DND-41 (cell line): Measurements from ENCODE around the gene EDA.

Experiments used
- CTCF ChIP-seq: IDR thresholded peaks from 2 replicates; pipeline ENCODE4 v1.5.1; 2012; ENCODE audit warnings: borderline replicate concordance, low read length, moderate library complexity, mild to moderate bottlenecking; ENCODE audit not compliant: poor library complexity, severe bottlenecking; ENCODE audit errors: extremely low read depth
- EZH2 ChIP-seq: IDR thresholded peaks from 3 replicates; pipeline ENCODE4 v1.6.1; 2012; ENCODE audit warnings: borderline replicate concordance, low read depth, mild to moderate bottlenecking, moderate library complexity, low read length, inconsistent platforms; ENCODE audit not compliant: severe bottlenecking

- TF ChIP-seq CTCF (no peak), EZH2 (no peak)
These were observed 343.8 kb downstream of the EDA start for GRCh38 chrX:69959712-69960111.
